ENCODE results near the gene VPS45. TPM values are rescaled to one million over a fixed set of nuclear protein-coding genes. Genes with fewer than 3 reads are reported as not detected.

VPS45 gene
- polyA plus RNA-seq, 1 donor: 45.4 TPM

DNA sequence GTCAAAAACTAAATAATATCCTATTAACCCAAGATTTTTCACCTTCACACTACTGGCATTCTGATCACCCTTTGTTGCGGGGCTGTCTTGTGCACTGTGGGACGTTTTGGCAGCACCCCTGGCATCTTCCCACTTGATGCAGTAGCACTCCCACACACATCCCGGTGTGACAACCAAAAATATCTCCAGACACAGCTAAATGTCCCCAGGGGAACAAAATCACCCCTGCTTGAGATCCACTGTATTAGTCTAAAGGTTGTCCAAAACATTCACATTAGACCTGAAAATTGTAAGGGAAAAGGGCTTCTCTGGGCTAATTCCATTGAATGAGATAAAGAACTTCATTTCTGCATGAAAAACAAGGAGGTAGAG is 120.0 kb downstream of the VPS45 start:
- no peak for DNase-seq (ENCODE audit: low read depth)

GRCh38 chr1:150192012-150192411 is 124.4 kb downstream of the VPS45 start:
- no peak for DNase-seq (ENCODE audit: low read depth)

- no peak for DNase-seq (ENCODE audit: low read depth)
These were observed 126.9 kb downstream of the VPS45 start for GRCh38 chr1:150194381-150195031.

Other genes with a start within 250 kb of the VPS45 start
- gene BOLA1, start 168.2 kb upstream of the VPS45 start, polyA plus RNA-seq (ENCODE audit: insufficient read length): 11.7 TPM
- 3.1 TPM for gene SV2A, start 149.9 kb upstream of the VPS45 start, polyA plus RNA-seq (ENCODE audit: insufficient read length)
- gene SF3B4, start 140.0 kb upstream of the VPS45 start, polyA plus RNA-seq (ENCODE audit: insufficient read length): 32.3 TPM
- 16.5 TPM for gene MTMR11, start 130.9 kb upstream of the VPS45 start, polyA plus RNA-seq (ENCODE audit: insufficient read length)
- gene OTUD7B, start 57.0 kb upstream of the VPS45 start, polyA plus RNA-seq (ENCODE audit: insufficient read length): 14.5 TPM
- gene PLEKHO1, start 82.1 kb downstream of the VPS45 start, polyA plus RNA-seq (ENCODE audit: insufficient read length): 98.5 TPM
- gene ANP32E, start 168.3 kb downstream of the VPS45 start, polyA plus RNA-seq (ENCODE audit: insufficient read length): 34.6 TPM
- 5.2 TPM for gene CA14, start 190.0 kb downstream of the VPS45 start, polyA plus RNA-seq (ENCODE audit: insufficient read length)
- 104 TPM for gene APH1A, start 201.2 kb downstream of the VPS45 start, polyA plus RNA-seq (ENCODE audit: insufficient read length)
- 29.7 TPM for gene C1orf54, start 205.0 kb downstream of the VPS45 start, polyA plus RNA-seq (ENCODE audit: insufficient read length)
- gene CIART, start 214.8 kb downstream of the VPS45 start, polyA plus RNA-seq (ENCODE audit: insufficient read length): 1.9 TPM
- 45.4 TPM for gene MRPS21, start 226.1 kb downstream of the VPS45 start, polyA plus RNA-seq (ENCODE audit: insufficient read length)